Pancreas (tissue), 10 donors: ENCODE results near the gene HS6ST2. TPM values are rescaled to one million over a fixed set of nuclear protein-coding genes. Genes with fewer than 3 reads are reported as not detected.

Experiments used
- ATAC-seq, 4 donors: fragments of 200-7000 bp; cut with Tn5 transposase; one replicate each; pipeline versions ENCODE4 v1.8.0 to v1.9.1; 2020; ENCODE audit warnings: mild to moderate bottlenecking in 4 of 4, moderate library complexity in 4 of 4
- DNase-seq, 6 donors: peaks; one replicate each; pipeline ENCODE4 v3.0.0-alpha.2; 2020
- FAIRE-seq: peaks from 2 replicates; lab custom pipeline; 2012; peaks lifted over from hg19 to GRCh38; lab: Jason Lieb, UNC
- H3K27ac ChIP-seq, 4 donors: fragments of 200-600 bp; sonication (generic); 1 replicate in 3 of 4; 2 replicates in 1 of 4; pipeline versions ENCODE4 v1.5.0 to v1.8.0; 2020
- H3K27me3 ChIP-seq, 4 donors: fragments of 200-600 bp; one replicate each; pipeline ENCODE4 v1.8.0; 2021
- H3K36me3 ChIP-seq, 3 donors: fragments of 200-600 bp; sonication (generic) in 1 of 3; one replicate each; pipeline versions ENCODE4 v1.5.0 to v1.8.0; 2020 to 2021
- H3K4me1 ChIP-seq, 3 donors: fragments of 200-600 bp; one replicate each; pipeline ENCODE4 v1.8.0; 2021
- H3K4me3 ChIP-seq, 4 donors: fragments of 200-600 bp; sonication (generic) in 2 of 4; one replicate each; pipeline versions ENCODE4 v1.5.0 to v1.8.0; 2020 to 2021
- H3K9me3 ChIP-seq, 4 donors: fragments of 200-600 bp; one replicate each; pipeline ENCODE4 v1.8.0; 2021
- WGBS, 2 donors: extraction: QIAGEN DNeasy Blood & Tissue Kit; methylation state at CpG; one replicate each; pipeline ENCODE4 v1.1.7; 2013; 5-methylcytosine and 5-hydroxymethylcytosine counted together
- intact Hi-C, 3 donors: fragments of 100-400 bp; cut with DNase I; formaldehyde crosslinking; loops; one replicate each; pipeline versions ENCODE4 v1.11.1 to v1.14.2; 2022
- polyA plus RNA-seq, 2 donors: library from polyadenylated mRNA; stranded (reverse); fragments of 200-250 nt; gene quantifications; one replicate each; pipeline ENCODE4 v1.2.3, GENCODE V29; 2013
- total RNA-seq, 6 donors: library from RNA; stranded (reverse); fragmentation: NEBNext Ultra II Directional in 4 of 6; extraction: Animal tissue kit (Norgen Biotek cat#: 25700) in 4 of 6; gene quantifications; one replicate each; pipeline versions ENCODE4 v1.2.1 to v1.2.4, GENCODE V29; 2021 to 2023
- TF ChIP-seq, protein P1 (sequence below), 4 donors: fragments of 200-600 bp; sonication (generic) in 3 of 4; IDR thresholded peaks; one replicate each; pipeline versions ENCODE4 v1.5.0 to v1.8.0; 2021; ENCODE audit warnings: antibody characterized with exemption in 4 of 4
- donor health status: healthy with polysubstance abuse.
- donor health status: DM: no; HTN: no; CAD: no; lungs with moderate emphysema.
- donor health status: DM: no; HTN: no; CAD: no.
- donor health status: control.
- donor health status: control.
- donor health status: Bipolar disorder and iron deficiency.
- donor health status: DM: yes; HTN: yes; CAD: no.
- donor health status: DM: no; HTN: no; CAD: no.
- donor health status: DM: no; HTN: no; CAD: no.
- donor health status: DM: yes; HTN: yes; CAD: no.

HS6ST2 gene
- total and polyA plus RNA-seq, 8 donors, result 0.72 to 5.9 (median 3.4) TPM

- no peak overlapping the region for H3K27ac ChIP-seq
- no peak overlapping the region for H3K4me3 ChIP-seq
- H3K4me1 ChIP-seq, result no peaks in the 10 kb centered on the region
- H3K27me3 ChIP-seq, result peaks cover 0 to 4% (median 0%) of the 10 kb centered on the region in 4 donors
- TF ChIP-seq, protein P1, sequence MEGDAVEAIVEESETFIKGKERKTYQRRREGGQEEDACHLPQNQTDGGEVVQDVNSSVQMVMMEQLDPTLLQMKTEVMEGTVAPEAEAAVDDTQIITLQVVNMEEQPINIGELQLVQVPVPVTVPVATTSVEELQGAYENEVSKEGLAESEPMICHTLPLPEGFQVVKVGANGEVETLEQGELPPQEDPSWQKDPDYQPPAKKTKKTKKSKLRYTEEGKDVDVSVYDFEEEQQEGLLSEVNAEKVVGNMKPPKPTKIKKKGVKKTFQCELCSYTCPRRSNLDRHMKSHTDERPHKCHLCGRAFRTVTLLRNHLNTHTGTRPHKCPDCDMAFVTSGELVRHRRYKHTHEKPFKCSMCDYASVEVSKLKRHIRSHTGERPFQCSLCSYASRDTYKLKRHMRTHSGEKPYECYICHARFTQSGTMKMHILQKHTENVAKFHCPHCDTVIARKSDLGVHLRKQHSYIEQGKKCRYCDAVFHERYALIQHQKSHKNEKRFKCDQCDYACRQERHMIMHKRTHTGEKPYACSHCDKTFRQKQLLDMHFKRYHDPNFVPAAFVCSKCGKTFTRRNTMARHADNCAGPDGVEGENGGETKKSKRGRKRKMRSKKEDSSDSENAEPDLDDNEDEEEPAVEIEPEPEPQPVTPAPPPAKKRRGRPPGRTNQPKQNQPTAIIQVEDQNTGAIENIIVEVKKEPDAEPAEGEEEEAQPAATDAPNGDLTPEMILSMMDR (IDR thresholded peaks at IDR 0.05), result no peak
- ATAC-seq (no peak), FAIRE-seq (no peak), DNase-seq (no peak)
- intact Hi-C loops, result no loop called here
- no peaks in the 10 kb centered on the region for H3K36me3 ChIP-seq
- no peaks in the 10 kb centered on the region for H3K9me3 ChIP-seq
Measured at GRCh38 chrX:132712350-132712749, 246.1 kb downstream of the HS6ST2 start.

- intact Hi-C loops, result no loop called here
- FAIRE-seq (no peak), ATAC-seq (no peak), DNase-seq (no peak)
- TF ChIP-seq, protein P1 (IDR thresholded peaks at IDR 0.05), result no peak
- Histone ChIP-seq H3K9me3 (no peaks in the 10 kb centered on the region), H3K4me3 (no peak overlapping the region), H3K36me3 (no peaks in the 10 kb centered on the region), H3K4me1 (no peaks in the 10 kb centered on the region), H3K27ac (no peak overlapping the region), H3K27me3 (no peaks in the 10 kb centered on the region)
- WGBS, 2 donors, result 26 to 69% methylated on average over 1 of the region's 1 CpG
Measured at GRCh38 chrX:132710656-132711155, 247.7 kb downstream of the HS6ST2 start.

GRCh38 chrX:132708529-132708928 is 249.9 kb downstream of the HS6ST2 start:
- no peaks in the 10 kb centered on the region for H3K36me3 ChIP-seq
- H3K9me3 ChIP-seq, result no peaks in the 10 kb centered on the region
- intact Hi-C loops, result no loop called here
- no peak overlapping the region for H3K4me3 ChIP-seq
- TF ChIP-seq, protein P1 (IDR thresholded peaks at IDR 0.05), result no peak
- peaks cover 0 to 6% (median 0%) of the 10 kb centered on the region in 4 donors for H3K27me3 ChIP-seq
- H3K4me1 ChIP-seq, result no peaks in the 10 kb centered on the region
- no peak for FAIRE-seq
- H3K27ac ChIP-seq, result no peak overlapping the region
- no peak for ATAC-seq
- DNase-seq, result no peak

DNA sequence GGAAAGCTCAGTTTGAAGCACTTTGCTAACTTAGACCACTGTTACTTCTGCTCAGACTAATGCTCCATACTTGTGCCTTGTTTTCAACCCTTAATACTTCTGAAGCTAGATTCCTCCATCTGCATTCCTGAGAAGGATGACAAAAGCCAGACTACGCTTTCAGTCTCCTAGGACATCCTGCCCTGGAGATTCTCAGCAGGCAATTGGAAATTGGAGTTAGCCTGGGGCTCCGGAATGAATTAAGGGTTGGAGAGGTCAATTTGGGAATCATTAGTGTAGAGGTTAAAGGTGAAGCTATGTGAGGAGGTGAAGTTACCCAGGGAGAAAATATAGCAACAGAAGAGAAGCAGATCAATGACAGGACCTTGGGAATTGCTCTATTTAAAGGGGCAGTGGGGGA is 253.7 kb downstream of the HS6ST2 start:
- Histone ChIP-seq H3K9me3 (no peaks in the 10 kb centered on the region), H3K36me3 (no peaks in the 10 kb centered on the region), H3K27me3 (peaks cover 0 to 6% (median 1%) of the 10 kb centered on the region in 4 donors), H3K4me1 (no peaks in the 10 kb centered on the region), H3K4me3 (no peak overlapping the region), H3K27ac (no peak overlapping the region)
- FAIRE-seq, result no peak
- WGBS, 2 donors, result 65 to 82% methylated on average over 2 of the region's 2 CpGs
- intact Hi-C loops, result no loop called here
- no peak for DNase-seq
- ATAC-seq, result no peak
- TF ChIP-seq, protein P1 (IDR thresholded peaks at IDR 0.05), result no peak

DNA sequence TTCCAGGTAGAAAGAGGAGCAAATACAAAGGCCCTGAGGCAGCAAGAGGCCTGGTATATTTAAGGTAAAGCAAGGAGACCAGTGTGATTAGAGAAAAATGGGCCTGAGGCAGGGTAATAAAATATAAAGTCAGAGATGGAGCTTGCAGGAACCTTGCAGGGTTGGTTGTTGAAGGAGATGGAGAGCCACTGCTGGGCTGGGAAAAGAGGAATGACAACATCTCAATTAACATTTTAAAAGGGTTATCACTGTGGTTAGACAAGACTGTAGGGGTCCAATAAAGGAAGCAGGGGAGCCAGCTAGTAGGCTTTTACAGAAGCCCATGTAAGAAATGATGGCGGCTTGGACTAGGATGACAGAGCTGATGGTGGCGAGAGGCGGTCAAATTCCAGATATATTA is 264.0 kb downstream of the HS6ST2 start:
- intact Hi-C loops, result no loop called here
- DNase-seq, result no peak
- H3K27me3 ChIP-seq, result no peaks in the 10 kb centered on the region
- no peaks in the 10 kb centered on the region for H3K9me3 ChIP-seq
- FAIRE-seq, result no peak
- H3K36me3 ChIP-seq, result no peaks in the 10 kb centered on the region
- H3K4me3 ChIP-seq, result no peak overlapping the region
- no peak for ATAC-seq
- no peak overlapping the region for H3K27ac ChIP-seq
- no peaks in the 10 kb centered on the region for H3K4me1 ChIP-seq
- 68 to 99% methylated on average over 3 of the region's 3 CpGs for WGBS, 2 donors
- TF ChIP-seq, protein P1 (IDR thresholded peaks at IDR 0.05), result no peak
